ENCODE results near the gene ALK. TPM values are rescaled to one million over a fixed set of nuclear protein-coding genes. Genes with fewer than 3 reads are reported as not detected.

ALK gene
- total RNA-seq, 1 experiment from 2014 or later, result not detected

- Histone ChIP-seq H3K14ac (ENCODE audit: insufficient read depth, low read length) (no peak overlapping the region), H2BK15ac (ENCODE audit: low read depth, low read length) (no peak overlapping the region), H3K27ac (ENCODE audit: insufficient read length, low read depth, low read length) (no peak overlapping the region), H3K56ac (ENCODE audit: insufficient read length, low read depth, low read length) (no peak overlapping the region), H3K23ac (ENCODE audit: insufficient read length, low read depth, low read length) (no peak overlapping the region), H2BK20ac (ENCODE audit: low read depth, low read length, poor library complexity, severe bottlenecking) (no peak overlapping the region), H3K9ac (ENCODE audit: extremely low read depth, insufficient read length, low read length) (no peak overlapping the region), H4K5ac (ENCODE audit: insufficient read length, low read depth, low read length) (no peak overlapping the region), H2BK120ac (ENCODE audit: low read depth, low read length, poor library complexity, severe bottlenecking) (no peak overlapping the region), H4K20me1 (ENCODE audit: control insufficient read depth, insufficient read depth, insufficient read length) (no peaks in the 10 kb centered on the region), H3K9me3 (ENCODE audit: control insufficient read depth, low read depth, low read length) (no peaks in the 10 kb centered on the region), H3T11ph (ENCODE audit: low read length) (no peak overlapping the region), H2BK5ac (ENCODE audit: insufficient read length, low read length) (no peak overlapping the region), H3K27me3 (ENCODE audit: insufficient read depth, low read length) (no peaks in the 10 kb centered on the region; the same call in 1 of the 2 replicates), H2AFZ (ENCODE audit: low read length) (no peak overlapping the region), H2AK5ac (ENCODE audit: insufficient read length, low read length) (no peak overlapping the region), H3K4ac (ENCODE audit: low read depth, low read length) (no peak overlapping the region), H3K4me1 (ENCODE audit: insufficient read depth, low read length) (no peaks in the 10 kb centered on the region), H3K23me2 (ENCODE audit: insufficient read length, low read depth, low read length, poor library complexity, severe bottlenecking) (no peaks in the 10 kb centered on the region), H3K4me2 (ENCODE audit: insufficient read depth, insufficient read length, low read length) (no peak overlapping the region), H3K18ac (ENCODE audit: insufficient read length, low read depth, low read length) (no peak overlapping the region), H4K8ac (replicated peaks; ENCODE audit: insufficient read length, low read depth, low read length) (no peak overlapping the region), H2BK12ac (ENCODE audit: insufficient read length, low read depth, low read length) (no peak overlapping the region), H3K79me2 (ENCODE audit: insufficient read depth, low read length) (no peaks in the 10 kb centered on the region), H3K79me1 (ENCODE audit: insufficient read depth, low read depth, low read length, poor library complexity, severe bottlenecking) (no peaks in the 10 kb centered on the region), H4K91ac (ENCODE audit: insufficient read length, low read depth, low read length) (no peak overlapping the region)
- H3K27me3 Mint-ChIP-seq (ENCODE audit: low read depth), result peaks cover 1% of the 10 kb centered on the region; the same call in 1 of the 2 replicates
- no CpG with 5 or more reads among the region's 2 CpGs for WGBS (ENCODE audit: extremely low coverage, insufficient read length, low lambda C conversion rate)
- H3K4me1 Mint-ChIP-seq, result peaks cover under 1 to 4% of the 10 kb centered on the region in 2 experiments; a peak in 3 of 4 replicates
- no peak overlapping the region for H3K27ac Mint-ChIP-seq
- peaks cover 3 to 4% of the 10 kb centered on the region in 2 experiments; a peak in 1 of 5 replicates for H3K9me3 Mint-ChIP-seq
- H3K36me3 Mint-ChIP-seq (ENCODE audit: insufficient read depth in 1 of 3, low read depth in 3 of 3), result no peaks in the 10 kb centered on the region; a peak in 1 of 7 replicates
- DNase-seq, result no peak
- no peak for TF ChIP-seq CTCF (conservative IDR thresholded peaks at IDR 0.05)
- H3K4me3 Mint-ChIP-seq, result no peak overlapping the region
Measured at GRCh38 chr2:29267720-29268119, 653.7 kb downstream of the ALK start.
